ENCODE measurements around the gene CRY2. TPM values are rescaled to one million over a fixed set of nuclear protein-coding genes. Genes with fewer than 3 reads are reported as not detected.

CRY2 gene
- total RNA-seq, 1 donor from 2014 or later: 6.8 TPM

DNA sequence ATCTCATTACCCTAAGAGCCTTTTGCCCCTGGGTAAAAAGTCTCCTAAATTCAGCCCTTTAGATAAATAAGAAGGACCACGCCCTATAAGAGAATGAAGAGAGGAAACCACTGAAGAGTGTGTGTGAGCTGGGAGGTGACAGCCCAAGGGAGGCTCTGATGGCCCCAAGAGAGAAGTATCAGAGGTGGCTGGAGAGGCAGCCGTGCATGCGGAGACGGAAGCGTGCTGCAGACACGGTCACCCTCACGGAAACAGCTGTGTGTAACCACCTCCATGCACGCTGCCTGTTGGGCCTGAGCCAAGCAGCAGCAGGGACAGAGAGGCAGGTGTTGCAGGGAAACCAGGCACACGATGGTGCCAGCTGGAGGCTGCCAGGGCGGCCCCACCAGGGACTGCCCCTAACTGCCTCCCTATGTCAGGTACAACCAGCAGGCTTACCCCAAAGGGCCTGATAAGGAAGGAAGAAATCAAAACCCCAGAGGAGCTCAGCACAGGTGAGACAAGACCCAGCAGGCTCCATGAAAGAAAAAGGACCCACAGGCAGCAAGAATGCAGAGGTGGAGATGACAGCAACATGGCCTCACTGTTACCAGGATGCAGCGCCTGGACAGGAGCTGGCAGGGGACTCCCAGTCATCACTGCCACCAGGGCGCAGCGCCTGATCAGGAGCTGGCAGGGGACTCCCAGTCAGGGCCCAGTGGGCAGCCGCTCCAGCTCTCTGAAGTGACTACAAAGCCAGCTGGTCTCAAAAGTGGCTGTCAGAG lies 82.9 kb downstream of the CRY2 start:
- no peak for DNase-seq (ENCODE audit: low read depth, low spot score)

DNA sequence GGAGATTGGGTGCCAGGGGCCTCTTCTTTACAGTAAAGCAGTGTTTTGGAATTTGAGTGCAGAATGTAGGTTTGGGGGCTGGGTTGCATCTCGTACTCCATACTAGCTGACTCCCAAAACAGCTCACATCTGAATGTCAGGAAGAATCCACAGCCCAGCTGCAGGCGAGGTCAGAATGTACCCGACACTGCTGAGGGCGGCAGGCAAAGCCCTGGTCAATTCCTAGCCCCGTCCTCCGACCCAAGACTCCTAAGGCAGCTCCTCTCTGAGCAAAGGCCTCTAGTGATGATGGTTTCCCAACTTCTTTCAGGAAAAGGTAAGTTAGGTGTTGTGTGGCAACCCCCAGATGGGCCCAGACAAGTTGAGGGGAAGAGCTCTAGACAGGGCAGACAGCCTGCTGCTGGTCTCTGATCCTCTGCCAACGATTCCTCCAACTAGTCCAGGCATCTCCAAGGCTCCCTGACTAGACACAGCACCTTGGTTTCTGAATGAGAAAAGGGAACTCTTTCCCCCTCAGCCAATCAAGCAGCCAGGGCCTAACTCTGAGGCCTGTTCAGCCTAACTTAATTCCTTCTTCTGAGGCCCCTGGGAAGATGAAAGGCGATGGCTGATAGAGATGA lies 83.8 kb downstream of the CRY2 start:
- no peak for DNase-seq (ENCODE audit: low read depth, low spot score)

GRCh38 chr11:45931739-45932138 lies 84.5 kb downstream of the CRY2 start:
- DNase-seq (ENCODE audit: low read depth, low spot score): no peak

DNA sequence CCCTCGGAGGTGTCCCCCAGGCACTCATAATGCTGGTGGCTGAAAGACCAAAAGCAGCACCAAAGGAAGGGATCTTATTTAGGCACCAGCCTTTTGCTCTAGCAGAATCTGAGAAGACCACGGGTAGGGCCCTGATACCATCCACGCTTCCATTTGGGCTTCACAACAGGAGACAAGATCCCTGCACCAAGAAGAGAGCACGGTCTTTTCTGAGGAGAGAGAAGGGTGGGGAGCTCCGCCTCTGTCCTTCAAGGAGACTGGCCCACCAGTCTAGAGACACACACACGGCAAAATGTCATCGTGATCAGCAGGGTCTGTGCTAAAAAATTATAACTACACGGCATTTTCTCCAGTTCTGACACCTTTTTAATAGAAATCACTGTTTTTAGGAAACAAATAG lies 84.9 kb downstream of the CRY2 start:
- no peak for DNase-seq (ENCODE audit: low read depth, low spot score)

Other genes starting within 250 kb of the CRY2 start
- 2.1 and 26.0 TPM in 2 replicates for gene CHST1, start 181.9 kb upstream of the CRY2 start, total RNA-seq
- 5.9 and 6.7 TPM in 2 replicates for gene SLC35C1, start 42.3 kb upstream of the CRY2 start, total RNA-seq
- 5.1 and 5.5 TPM in 2 replicates for gene MAPK8IP1, start 38.2 kb downstream of the CRY2 start, total RNA-seq
- gene FREY1, start 59.8 kb downstream of the CRY2 start, total RNA-seq: 0.40 and 0.88 TPM in 2 replicates
- gene PEX16, start 70.4 kb downstream of the CRY2 start, total RNA-seq: 24.3 and 30.5 TPM in 2 replicates
- not detected in 2 replicates for gene LARGE2, start 75.2 kb downstream of the CRY2 start, total RNA-seq